Islet precursor cell (in vitro differentiated cells): ENCODE results near the gene N4BP3.

ENCODE experiments used
- DNase-seq: peaks from one replicate; pipeline ENCODE4 v3.0.0-alpha.2; 2018

N4BP3 gene

GRCh38 chr5:178150977-178151734 is 37.8 kb downstream of the N4BP3 start:
- DNase-seq = peak; percentile 73

DNA sequence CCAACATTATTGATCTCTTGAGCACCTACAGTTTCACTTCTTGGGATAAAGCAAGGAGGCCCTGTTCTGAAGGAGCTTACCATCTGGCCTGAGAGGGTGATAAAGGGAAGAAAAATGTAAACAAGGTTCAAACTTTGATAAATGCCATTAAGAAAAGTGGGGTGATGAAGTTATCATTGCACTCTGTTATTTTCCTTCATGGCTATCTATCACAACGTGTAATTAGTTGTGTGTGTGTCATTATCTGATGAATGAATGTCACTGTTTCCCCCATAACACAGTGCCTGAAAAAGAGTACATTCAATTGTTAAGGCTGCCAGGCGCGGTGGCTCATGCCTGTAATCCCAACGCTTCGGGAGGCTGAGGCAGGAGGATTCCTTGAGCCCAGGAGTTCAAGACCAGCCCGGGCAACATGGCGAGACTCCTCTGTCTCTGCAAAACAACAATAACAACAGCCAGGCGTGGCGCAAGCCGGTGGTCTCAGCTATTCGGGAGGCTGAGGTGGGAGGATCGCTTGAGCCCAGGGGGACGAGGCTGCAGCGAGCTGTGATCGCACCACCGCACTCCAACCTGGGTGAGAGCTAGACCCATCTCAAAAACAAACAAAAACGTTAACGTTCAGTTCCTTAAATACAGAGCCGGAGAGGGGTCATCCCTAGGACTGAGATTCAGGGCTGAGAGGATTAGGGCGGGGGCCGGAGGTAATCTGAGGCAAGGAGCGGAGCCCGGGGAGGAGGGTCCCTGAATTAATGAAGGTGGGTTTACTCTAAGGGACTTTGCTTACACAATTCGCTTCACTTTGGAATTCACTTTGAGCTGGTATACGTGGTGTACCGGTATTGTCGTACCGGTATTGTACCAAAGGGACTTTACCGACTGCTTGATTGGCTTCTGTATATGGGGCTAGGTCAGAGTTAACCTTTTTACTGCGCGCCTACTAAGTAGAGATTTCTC is 39.4 kb downstream of the N4BP3 start:
- no peak for DNase-seq

- peak; percentile 99 for DNase-seq
Observed at GRCh38 chr5:178153530-178154340, 40.4 kb downstream of the N4BP3 start, which contains the start of gene NHP2. Gene NHP2 (minus strand): TSS chr5:178153885. CDS start chr5:178153817, 68 bp downstream.

- no peak for DNase-seq
Observed at GRCh38 chr5:178155065-178155464, 41.7 kb downstream of the N4BP3 start.

DNA sequence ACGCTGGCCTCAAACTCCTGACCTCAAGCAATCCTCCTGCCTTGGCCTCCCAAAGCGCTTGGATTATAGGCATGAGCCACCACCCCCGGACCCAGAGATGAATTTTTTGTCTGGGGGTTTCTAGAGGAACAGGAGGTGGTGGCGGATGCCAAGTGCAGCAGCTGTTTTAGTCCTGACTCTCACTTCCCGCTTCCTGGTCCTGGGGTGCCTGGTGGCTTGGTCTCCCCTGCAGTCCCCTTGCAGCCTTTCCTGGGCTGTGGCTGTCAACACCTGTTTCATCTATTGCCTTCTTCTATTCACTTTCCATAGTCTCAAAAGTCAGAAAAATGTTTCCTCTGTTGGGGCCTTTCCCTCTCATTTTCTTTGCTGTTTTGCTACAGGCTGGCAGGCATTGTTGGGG is 46.8 kb downstream of the N4BP3 start:
- no peak for DNase-seq

DNA sequence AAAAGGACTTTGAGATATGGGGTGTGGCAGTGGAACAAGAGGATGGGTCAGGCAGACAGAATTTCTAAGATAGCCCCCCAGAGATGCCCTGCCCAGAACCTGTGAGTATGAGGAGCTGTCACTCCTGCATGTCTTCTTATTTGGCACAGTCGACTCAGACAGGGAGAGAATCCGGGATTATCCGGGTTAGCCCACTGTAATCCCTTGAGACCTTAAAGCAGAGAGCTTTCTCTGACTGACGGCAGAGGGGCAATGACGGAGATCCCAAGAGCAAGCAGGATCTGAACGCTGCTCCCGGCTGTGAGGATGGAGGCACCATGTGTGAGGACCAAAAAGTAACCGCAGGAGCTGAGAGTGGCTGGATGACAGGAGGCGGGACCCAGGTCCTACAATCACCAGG is 49.1 kb downstream of the N4BP3 start:
- no peak for DNase-seq

- DNase-seq = peak; percentile 93
Observed at GRCh38 chr5:178163772-178164735, 50.7 kb downstream of the N4BP3 start.

DNA sequence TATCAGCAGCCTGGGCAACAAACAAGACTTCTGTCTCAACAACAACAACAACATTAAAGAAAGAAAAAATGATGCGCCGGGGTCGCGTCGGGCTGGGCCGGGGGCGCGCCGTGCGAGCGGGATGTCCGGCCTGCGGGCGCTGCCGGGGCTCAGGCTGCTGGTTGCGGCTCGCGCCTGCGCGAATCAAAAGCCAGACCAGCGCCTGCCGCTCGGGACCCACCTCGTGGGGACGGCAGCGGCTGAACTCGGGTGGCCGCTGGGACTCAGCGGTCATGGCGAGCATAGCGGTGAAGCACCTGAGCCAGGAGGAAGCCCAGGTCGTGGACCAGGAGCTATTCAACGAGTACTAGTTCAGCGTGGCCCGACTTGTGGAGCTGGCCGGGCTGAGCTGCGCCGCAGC is 52.2 kb downstream of the N4BP3 start:
- DNase-seq = no peak

GRCh38 chr5:178170455-178170854 is 57.1 kb downstream of the N4BP3 start:
- DNase-seq = no peak

DNA sequence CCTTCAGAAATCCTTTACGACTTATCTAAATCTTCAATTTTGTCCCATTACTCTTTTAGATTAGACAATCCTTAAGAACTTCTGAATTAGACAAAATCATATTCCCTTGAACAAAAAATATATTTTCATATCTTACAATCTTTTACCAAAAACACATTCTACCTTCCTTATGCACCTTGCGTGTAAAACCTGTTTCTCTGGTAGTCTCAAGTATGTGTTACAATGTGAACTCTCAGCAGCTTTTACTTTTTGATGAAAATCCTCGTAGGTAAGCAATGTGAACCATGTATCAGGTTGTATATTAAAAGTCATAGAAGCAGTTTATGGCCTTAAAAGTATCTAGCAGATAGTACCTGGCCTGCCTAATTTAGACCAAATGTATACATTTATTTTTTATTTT is 61.1 kb downstream of the N4BP3 start:
- no peak for DNase-seq
